Embryonic facial prominence (tissue), 1 donor: ENCODE data around the gene ZFP91.
"Not testable (repeated sequence)": the region's sequence is repeated elsewhere in the genome, so short reads cannot be mapped to it uniquely, and the experiment has no call there.

ENCODE experiments used
- DNase-seq: peaks from one replicate; pipeline ENCODE4 v3.0.0-alpha.2; 2016; ENCODE audit errors: extremely low spot score

ZFP91 gene, protein sequence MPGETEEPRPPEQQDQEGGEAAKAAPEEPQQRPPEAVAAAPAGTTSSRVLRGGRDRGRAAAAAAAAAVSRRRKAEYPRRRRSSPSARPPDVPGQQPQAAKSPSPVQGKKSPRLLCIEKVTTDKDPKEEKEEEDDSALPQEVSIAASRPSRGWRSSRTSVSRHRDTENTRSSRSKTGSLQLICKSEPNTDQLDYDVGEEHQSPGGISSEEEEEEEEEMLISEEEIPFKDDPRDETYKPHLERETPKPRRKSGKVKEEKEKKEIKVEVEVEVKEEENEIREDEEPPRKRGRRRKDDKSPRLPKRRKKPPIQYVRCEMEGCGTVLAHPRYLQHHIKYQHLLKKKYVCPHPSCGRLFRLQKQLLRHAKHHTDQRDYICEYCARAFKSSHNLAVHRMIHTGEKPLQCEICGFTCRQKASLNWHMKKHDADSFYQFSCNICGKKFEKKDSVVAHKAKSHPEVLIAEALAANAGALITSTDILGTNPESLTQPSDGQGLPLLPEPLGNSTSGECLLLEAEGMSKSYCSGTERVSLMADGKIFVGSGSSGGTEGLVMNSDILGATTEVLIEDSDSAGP

DNA sequence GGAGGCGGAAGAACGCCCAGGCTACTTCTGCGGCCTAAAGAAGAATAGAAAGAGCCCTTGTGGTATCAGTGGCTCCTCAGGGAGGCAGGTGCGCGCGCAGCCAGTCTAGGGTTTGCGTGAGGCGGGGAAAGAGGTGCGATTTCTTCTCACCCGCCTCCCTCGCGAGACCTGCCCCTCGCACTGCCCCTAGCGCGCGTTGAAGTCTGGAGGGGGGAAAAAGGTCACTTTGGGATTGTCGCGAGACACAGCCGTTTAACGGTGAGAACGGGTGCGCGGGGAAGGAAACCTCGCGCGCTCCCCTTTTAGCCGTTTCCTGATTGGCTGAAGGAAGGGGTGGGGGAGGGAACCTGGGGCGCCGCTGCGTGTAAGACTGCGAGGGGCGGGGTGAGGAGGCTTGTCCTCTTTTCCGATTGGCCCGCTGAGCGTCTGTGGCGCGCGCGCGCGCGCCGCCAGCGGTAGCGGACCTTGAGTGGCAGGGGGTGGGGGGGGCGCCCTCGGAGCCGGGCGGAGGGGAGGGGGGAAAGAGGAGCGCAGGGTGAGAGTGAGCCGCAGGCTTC lies at the start of gene ZFP91:
TSS of gene ZFP91 (plus strand) at position 429 of the 557 bp plus-strand sequence. CDS start 219 bp downstream, outside the sequence.
- DNase-seq, result peak; percentile 97

DNA sequence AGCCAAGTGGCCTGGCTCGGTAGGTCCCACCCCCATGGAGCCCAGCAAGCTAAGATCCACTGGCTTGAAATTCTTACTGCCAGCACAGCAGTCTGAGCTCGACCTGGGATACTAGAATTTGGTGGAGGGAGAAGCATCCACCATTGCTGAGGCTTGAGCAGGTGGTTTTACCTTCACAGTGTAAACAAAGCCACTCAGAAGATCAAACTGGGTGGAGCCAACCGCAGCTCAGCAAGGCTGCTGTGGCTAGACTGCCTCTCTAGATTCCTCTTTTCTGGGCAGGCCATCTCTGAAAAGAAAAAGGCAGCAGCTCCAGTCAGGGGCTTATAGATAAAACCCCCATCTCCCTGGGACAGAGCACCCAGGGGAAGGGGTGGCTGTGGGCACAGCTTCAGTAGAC lies 48.6 kb upstream of the ZFP91 start:
- DNase-seq, result no peak

DNA sequence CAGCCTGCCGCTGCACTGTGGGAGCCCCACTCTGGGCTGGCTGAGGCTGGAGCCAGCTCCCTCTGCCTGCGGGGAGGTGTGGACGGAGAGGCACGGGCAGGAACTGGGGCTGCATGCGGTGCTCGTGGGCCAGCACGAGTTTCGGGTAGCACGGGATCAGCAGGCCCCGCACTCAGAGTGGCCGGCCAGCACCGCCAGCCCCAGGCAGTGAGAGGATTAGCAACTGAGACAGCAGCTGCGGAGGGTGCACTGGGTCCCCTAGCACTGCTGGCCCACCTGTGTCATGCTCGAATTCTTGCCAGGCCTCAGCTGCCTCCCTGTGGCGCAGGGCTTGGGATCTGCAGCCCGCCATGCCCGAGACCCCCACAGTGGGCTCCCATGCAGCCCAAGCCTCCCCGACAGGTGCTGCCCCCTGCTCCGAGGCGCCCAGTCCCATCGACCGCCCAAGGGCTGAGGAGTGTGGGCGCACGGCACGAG lies 47.0 kb upstream of the ZFP91 start:
- DNase-seq, result no peak

DNA sequence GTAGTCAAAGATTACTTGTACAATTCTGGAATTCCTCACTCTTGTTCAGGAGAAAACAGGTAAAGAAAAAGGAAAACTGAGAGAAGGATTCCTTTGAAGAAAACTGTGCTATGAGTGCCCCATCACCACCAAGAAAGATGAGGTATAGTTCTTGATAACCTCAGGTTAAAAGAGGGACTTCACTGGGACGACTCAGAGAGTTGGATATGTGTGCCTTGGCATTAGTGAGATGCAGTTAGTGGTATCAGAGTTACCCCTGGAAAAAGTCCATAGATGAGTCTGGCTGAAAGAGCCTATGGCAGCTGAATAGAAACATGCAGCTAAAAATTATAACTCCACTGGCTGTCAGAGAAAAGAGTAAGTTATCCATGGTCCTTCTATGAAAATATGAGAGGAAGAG lies 32.0 kb upstream of the ZFP91 start:
- no peak for DNase-seq

DNA sequence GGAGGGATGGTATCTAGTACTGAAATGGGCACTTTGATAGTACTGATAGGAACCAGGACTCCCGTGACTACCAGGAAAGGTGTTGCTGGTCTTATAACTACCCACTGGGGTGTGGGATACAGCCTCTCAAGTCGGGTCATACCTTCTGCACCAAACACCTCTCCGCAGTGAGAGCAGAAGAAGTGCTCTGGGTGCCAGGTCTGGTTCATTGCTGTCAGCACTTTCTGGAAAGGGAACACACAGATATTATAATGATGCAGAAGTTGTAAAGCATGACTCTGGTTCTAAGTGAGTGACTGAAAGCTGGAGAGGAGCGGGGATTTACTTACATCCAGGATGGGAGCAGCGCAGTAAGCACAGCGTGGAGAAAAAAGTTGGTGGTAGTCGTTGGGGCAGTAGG lies 29.2 kb upstream of the ZFP91 start:
- DNase-seq, result no peak

DNA sequence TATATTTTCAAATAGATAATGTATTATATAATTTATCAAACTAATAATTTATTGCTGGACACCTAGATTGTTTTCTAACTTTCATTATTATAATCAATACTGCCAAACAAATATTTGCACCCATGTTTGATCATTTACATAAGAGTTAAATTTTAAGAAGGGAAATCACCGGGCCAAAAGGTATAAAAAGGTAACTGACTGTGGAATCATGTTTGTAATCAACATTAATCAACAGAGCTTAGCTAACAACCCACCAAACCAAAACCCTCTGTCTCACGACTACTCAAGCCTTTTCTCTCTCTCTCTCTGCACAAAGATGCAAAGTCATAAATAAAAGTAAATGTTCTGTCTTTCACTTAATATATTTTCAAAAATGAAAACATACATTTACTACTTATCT lies 18.0 kb upstream of the ZFP91 start:
- no peak for DNase-seq

DNA sequence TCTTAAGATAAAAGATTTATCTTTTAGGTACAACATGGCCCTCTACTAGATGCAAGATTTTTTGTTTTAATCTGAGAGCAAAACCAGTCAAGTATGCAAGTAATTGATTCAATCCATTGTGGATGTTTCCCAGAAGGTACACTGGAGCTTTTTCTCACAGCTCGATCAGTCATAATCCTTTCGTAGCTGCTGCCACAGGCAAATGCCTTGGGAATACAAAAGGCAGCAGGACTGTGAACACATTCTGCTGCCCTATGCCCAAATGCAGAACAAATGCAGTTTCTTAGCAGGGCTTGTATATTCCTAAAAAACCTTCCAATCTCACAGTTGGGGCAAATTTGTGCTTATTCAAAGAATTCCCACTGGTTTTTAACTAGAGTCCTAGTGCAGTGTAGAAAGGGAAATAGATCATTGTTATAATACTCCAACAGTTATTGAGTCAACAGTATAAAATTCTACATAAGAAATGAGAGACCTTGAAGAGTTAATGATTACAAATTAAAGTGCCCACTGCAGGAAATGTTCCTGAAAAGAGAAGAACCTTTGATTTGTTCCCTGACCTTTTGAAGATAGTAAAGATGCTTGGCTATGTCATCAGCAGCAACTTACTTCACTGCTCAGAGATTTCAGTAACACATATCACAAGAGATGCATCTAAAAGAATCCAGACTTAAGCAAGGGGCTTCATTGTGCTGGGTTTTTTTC lies 17.3 kb upstream of the ZFP91 start:
- no peak for DNase-seq

DNA sequence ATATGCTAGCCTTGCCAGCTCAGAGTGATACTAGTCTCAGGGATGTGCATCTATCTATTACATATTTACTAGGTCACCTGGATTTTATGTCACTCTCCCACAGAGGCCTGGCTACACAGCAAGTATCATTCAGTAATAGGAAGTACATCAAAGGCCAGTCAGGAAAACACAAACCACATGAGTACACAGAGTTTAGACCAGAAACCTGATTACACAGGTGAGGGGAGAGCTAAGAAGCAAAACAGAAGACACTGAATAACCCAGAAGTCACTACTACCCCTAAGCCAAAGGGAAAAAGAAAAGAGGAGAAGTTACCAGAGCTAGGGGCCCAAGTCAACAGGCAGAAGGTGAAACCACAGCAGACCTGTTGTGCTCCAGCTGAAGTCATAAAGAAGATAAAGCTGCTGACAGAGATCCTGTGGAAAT lies 16.5 kb upstream of the ZFP91 start:
- no peak for DNase-seq

DNA sequence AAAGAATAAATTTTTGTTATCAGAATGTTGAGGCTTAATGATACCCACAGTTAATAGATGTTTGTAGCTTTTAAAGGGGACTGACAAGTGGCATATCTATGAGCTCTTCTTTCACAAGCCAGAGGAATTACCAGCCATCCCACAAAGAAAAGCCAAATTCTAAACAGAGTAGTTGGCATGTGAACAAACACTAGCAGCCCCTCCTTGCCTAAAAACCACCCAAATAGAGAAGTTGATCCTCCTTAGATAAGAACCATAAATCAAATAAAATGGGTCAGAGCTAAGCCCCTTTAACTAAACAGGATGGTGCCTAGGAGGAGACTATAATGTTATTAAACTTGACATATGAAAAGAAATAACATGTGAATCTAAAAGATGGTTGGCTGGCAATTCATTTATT lies 14.6 kb upstream of the ZFP91 start:
- no peak for DNase-seq

DNA sequence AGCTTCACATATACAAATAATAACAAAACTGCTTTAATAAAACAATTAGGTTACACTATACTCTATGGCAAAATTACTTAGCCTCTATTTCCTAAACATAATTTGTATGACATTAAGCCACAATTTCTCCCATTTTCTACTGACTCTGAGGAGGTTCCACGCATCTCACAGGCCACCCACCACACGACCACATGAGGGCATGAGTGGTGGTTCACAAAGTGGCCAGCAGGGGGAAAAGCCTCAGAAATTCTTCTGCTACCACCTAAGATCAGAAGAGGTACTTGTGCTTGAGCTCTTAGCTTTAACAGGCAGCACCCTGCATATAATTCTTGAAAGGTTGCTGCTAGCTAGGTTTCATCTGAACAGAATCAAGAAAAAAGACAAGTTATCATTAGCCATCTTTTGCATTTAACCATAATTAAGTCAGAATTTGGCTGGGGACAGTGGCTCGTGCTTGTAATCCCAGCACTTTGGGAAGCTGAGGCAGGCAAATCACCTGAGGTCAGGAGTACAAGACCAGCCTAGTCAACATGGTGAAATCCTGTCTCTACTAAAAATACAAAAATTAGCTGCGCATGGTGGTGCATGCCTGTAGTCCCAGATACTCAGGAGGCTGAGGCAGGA lies 10.9 kb upstream of the ZFP91 start:
- DNase-seq, result no peak

DNA sequence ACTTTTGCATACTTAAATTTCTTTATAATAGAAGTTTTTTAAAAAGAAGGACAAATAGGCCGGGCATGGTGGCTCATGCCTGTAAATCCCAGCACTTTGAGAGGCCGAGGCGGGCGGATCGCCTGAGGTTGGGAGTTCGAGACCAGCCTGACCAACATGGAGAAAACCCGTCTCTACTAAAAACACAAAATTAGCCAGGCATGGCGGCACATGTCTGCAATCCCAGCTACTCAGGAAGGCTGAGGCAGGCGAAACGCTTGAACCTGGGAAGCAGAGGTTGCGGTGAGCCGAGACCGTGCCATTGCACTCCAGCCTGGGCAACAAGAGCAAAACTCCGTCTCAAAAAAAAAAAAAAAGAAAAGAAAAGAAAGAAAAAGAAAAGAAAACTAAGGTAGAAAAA lies 6.0 kb upstream of the ZFP91 start:
- not testable (repeated sequence) for DNase-seq

DNA sequence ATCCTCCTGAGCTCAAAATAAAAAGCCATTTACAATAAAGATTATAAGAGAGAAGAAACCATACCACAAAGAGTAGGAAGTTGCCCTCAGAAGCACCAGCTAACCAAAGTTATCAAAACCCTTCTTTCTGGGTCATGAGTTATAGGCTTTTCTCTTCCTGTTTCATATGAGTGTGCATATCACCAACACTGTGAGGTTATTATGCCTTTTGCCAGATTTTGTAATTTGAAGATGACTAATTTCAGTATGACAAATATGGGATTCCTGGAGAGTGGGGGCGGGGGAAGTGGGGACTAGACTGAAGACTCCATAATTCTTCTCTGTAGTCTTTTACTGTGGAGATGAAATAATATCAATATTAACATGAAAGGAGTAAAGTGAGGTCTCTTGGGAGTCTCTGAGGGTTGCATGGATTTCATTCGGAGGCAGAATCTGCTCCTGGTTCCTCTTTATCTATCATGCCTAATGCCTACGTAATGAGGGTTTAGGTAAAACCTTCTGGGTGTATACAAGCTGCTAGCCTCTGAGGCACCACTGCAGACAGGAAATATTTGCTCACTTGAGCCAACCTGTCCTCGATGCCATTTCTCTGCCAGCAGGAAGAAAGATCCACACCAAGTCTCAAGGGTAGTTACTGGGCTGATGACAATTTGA lies 5.3 kb upstream of the ZFP91 start:
- no peak for DNase-seq

DNA sequence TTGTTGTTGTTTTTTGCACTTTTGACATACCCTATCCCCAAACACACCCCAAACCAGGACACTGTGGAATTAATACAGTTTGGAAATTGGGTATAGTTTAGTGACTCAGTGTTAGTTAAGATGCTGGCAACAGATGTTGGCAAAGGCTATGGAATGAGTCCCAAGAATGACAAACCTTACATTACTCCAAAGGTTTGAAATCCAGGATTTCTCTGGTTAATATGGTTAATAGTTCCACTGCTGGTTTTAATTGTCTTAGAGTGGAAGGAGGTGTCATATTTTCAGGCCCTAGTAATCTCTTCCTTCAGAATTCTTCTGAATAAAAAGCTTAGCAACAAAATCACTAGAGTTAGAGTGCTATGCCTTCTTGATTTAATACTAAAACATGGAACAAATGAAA lies 4.0 kb upstream of the ZFP91 start:
- DNase-seq, result no peak

DNA sequence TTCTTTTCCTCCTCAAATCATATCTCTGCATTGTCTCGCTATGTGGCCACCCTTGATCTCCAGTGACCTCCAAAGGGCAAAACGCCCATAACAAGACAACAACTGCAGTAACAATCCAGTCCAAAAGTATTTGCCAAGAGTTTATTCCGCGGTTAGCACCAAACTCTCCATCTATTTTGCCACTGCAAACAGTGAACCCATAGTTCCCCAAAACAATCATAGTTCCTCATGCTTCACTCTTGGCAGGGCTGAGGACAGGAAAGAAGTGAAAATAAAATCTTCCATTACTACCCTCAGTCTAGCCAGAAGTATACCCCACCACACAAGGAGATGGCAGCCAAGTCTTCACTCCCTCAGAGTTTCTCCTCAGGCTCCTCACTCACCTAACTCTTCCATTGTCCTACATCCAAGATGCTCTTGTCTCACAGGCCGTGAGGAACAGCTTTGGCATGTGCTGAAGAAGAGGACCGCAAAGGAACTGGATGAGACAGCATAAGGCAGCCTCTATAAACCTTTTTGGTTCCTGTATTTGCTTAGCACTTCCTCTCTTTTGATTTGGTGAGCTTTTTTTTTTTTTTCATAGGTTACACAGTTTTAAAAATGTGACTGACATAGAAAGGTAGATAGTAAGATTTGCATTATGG lies 3.4 kb upstream of the ZFP91 start, which contains the start of gene LPXN:
TSS of gene LPXN (minus strand) at position 480 of the 644 bp plus-strand sequence. CDS start at position 396, 84 bp downstream.
- DNase-seq, result no peak

DNA sequence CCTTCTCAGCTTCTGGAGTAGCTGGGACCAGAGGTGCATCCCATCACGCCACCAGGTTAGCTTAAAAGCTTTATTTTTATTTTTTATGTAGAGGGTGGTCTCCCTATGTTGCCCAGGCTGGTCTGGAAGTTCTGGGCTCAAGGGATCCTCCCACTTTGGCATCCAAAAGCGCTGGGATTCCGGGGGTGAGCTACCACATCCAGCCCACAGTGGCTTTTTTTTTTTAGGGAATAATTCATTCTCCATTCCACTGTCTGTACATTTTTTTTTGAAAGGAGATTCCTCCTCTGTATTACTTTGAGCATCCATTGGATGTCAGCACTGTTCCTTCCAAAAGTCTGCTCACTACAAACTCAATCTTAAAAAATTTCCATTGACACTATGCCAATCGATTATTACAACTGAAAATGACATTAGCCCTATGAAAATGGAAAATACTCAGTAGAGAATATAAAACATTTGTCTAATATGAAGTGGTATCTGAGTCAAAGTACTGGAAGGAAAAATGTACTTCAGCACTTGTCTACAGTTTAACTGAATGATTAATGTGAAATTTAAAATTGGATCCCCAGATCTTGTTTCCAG lies 1.9 kb upstream of the ZFP91 start:
- peak; percentile 39 for DNase-seq

DNA sequence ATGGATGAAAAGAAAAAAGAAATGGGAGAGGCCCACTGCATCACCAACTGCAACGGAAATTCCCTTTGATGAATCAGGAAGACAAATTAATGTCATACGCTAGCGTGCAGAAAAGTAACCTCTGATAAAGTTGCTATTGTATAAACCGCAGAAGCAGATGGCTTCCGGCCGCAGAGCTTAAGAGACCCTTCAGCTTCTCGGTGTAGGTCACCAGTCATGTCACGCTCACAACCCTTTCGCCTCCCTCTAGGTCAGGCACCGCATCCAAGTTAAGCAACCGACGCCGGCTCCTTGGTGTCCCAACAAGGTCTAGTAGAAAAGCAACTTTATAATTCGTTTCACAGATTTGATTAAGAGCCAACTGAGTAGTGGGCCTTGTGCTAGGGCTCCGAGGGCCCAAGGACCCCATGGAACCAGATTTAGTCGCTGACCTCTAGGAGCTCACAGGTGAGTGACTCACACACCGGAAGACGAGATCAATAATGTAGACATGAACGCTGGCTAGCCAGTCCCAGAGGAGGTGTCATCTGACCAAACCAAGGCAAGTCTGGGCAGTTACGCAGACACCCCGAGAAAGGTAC lies 1.2 kb upstream of the ZFP91 start:
- DNase-seq, result no peak

DNA sequence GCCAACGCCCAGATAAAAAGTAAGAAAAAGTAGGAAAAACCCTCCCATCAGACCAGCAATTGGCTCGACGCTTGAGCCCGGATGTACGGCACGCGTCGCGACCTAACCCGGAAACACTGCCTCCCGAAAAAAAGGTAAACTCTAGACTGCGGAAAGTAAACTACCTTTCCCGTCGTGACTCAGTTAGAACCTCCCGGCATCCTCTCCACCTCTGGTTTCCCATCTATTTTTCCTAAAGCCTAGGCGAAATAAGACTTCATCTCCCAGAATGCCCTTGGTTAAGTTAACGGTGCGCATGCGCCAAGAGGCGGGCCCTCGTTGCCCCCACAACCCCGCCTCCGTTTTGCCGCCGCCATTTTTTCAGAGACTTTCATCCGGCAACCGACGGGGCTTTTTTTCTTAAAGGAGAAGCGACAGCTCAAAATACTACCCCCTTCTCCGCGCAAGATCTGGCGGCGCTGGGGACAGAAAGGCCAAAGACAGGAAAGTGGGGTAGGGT lies 678 bp upstream of the ZFP91 start:
- DNase-seq, result peak; percentile 100

DNA sequence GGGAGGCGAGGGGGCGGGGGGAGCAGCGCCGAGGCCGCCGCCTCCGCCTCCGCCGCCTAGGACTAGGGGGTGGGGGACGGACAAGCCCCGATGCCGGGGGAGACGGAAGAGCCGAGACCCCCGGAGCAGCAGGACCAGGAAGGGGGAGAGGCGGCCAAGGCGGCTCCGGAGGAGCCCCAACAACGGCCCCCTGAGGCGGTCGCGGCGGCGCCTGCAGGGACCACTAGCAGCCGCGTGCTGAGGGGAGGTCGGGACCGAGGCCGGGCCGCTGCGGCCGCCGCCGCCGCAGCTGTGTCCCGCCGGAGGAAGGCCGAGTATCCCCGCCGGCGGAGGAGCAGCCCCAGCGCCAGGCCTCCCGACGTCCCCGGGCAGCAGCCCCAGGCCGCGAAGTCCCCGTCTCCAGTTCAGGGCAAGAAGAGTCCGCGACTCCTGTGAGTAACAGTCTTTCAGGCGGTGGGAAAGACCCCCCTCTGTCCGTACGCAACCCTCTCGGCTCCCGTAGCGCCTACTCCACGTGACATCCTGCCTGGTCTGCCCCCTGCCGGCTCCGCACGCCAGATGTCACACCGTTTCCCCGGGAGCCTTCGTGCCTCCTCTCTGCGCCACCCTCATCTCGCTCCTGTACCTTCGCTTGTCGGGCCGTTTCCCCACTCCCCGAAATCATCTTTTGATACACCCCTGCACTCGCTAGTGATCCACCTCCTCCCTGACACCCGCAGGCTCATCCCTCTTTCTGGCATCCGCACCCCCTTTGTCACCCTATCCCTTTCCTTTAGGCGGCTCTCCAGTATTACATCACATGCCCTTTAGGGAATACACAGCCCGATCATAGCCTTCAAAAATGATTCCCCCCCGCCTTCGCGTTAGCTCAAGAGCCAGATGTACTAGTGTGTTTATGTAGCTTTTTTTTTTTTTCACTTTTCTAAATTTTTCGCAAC lies 598 bp downstream of the ZFP91 start:
- peak; percentile 90 for DNase-seq

DNA sequence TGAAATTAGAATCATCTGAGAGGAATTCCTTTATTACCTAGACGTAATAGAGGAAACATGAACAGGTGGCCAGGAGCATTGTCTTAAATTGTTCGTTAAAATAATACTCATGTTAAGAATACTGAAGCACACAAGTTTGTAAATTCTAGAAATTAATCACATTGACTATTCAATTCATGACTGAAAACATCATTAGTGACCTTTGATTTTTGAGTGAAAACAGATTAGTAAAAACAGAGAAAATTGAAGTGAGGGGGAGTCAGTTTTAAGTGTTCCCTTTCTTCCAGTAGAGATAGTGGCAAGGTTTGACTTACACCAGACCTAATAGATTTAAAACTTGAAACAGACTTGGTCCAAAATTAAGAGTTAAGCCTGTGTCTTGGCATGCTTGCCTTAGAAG lies 1.4 kb downstream of the ZFP91 start:
- DNase-seq, result no peak
